Testis (tissue), 3 donors: ENCODE measurements around the gene ARID4B. TPM values are rescaled to one million over a fixed set of nuclear protein-coding genes. Genes with fewer than 3 reads are reported as not detected.
"Not testable (repeated sequence)": the region's sequence is repeated elsewhere in the genome, so short reads cannot be mapped to it uniquely, and the experiment has no call there.

Experiments
- DNase-seq: peaks from one replicate; pipeline ENCODE4 v3.0.0-alpha.2; 2019
- H3K27ac ChIP-seq, 2 donors: fragments of 200-600 bp; sonication (generic); one replicate each; pipeline ENCODE4 v1.5.1; 2019
- H3K27me3 ChIP-seq: fragments of 200-600 bp; sonication (generic); one replicate; pipeline ENCODE4 v1.5.1; 2019
- H3K36me3 ChIP-seq: fragments of 200-600 bp; sonication (generic); one replicate; pipeline ENCODE4 v1.5.1; 2017; ENCODE audit warnings: low read depth; ENCODE audit errors: missing control alignments
- H3K4me1 ChIP-seq: fragments of 200-600 bp; sonication (generic); one replicate; pipeline ENCODE4 v1.5.1; 2019
- H3K4me3 ChIP-seq, 2 donors: fragments of 200-600 bp; sonication (generic); one replicate each; pipeline ENCODE4 v1.5.1; 2017 to 2019
- H3K9me3 ChIP-seq: fragments of 200-600 bp; sonication (generic); one replicate; pipeline ENCODE4 v1.5.1; 2017
- CTCF ChIP-seq, 3 experiments: fragments of 450-650 bp in 2 of 3; fragments of 200-600 bp in 1 of 3; sonication (generic) in 1 of 3; IDR thresholded peaks; one replicate each; pipeline ENCODE4 v1.5.1; 2016 to 2019; ENCODE audit warnings: antibody characterized with exemption in 3 of 3, mild to moderate bottlenecking in 2 of 3, moderate library complexity in 1 of 3
- POLR2A ChIP-seq: fragments of 450-650 bp; IDR thresholded peaks from one replicate; pipeline ENCODE4 v1.6.1; 2017; ENCODE audit warnings: antibody characterized with exemption, mild to moderate bottlenecking, moderate library complexity
- WGBS, 2 donors: methylation state at CpG; one replicate each; pipeline ENCODE4 v1.1.5; 2018; 5-methylcytosine and 5-hydroxymethylcytosine counted together
- intact Hi-C: fragments of 100-400 bp; cut with DNase I; formaldehyde crosslinking; loops from one replicate; pipeline ENCODE4 v1.15.1; 2023; ENCODE audit warnings: low total_unique reads
- polyA plus RNA-seq: library from polyadenylated mRNA; stranded (reverse); fragments of 350-450 nt; fragmentation: Illumina TruSeq; extraction: RNeasy Lipid Tissue Mini Kit (QIAGEN cat#74804); gene quantifications from one replicate; pipeline ENCODE4 v1.2.3, GENCODE V29; 2014; ENCODE audit warnings: low read depth, low replicate concordance; ENCODE audit not compliant: insufficient read depth
- total RNA-seq, 2 donors: library from RNA; depleted of rRNA; stranded (reverse); fragments of >200 nt; gene quantifications; one replicate each; pipeline ENCODE4 v1.2.3, GENCODE V29; 2016

Gene ARID4B
- total and polyA plus RNA-seq, 3 donors from 2014 or later = 11.6 to 72.4 (median 60.0) TPM

DNA sequence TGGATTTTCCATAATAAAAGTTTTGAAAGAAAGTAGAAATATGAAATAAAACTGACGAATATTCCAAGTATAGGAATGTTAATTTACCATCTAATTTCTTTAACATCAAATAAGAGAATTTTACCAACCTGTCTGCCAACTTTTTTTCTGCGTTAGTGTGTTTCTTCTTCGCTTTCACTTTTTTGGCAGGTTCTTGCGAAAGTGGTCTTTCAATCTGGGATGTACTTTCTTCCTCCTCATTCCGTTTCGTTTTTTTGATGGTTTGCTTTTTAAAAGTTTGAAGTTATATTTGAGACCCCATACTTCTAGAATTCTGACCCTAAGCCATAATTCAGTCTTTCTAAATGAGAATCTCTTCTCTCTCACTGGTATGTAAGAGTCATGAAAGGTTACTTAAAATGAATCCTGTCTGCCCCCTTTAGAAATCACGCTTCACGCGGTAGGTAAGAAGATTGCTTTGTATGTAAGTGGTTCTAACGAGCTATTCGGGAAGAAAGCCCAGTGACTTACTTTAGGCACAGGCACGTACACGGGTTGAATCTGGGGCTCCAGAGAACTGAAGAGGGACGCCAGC, 167.5 kb downstream of the ARID4B start:
- Histone ChIP-seq H3K4me3 (peak overlapping the region; percentile 75 to 92), H3K36me3 (no peaks in the 10 kb centered on the region), H3K9me3 (no peaks in the 10 kb centered on the region), H3K27ac (peak overlapping the region; percentile 78 to 85), H3K27me3 (no peaks in the 10 kb centered on the region), H3K4me1 (no peaks in the 10 kb centered on the region)
- WGBS, 2 donors = 3 to 4% methylated on average over 14 of the region's 14 CpGs
- DNase-seq = no peak
- TF ChIP-seq POLR2A = no peak
- no peak for TF ChIP-seq CTCF (IDR thresholded peaks at IDR 0.05)
- intact Hi-C loops = no loop called here

GRCh38 chr1:235159930-235160329, 168.0 kb downstream of the ARID4B start:
- H3K9me3 ChIP-seq, H3K27ac ChIP-seq, H3K4me3 ChIP-seq, DNase-seq, H3K36me3 ChIP-seq, intact Hi-C loops, H3K4me1 ChIP-seq, H3K27me3 ChIP-seq: not testable (repeated sequence)
- WGBS, 2 donors = 76 to 78% methylated on average over 9 of the region's 9 CpGs

GRCh38 chr1:235159284-235159683, 168.7 kb downstream of the ARID4B start:
- H3K4me1 ChIP-seq, H3K27ac ChIP-seq, intact Hi-C loops, H3K36me3 ChIP-seq, DNase-seq, H3K9me3 ChIP-seq, H3K27me3 ChIP-seq, H3K4me3 ChIP-seq: not testable (repeated sequence)
- 96 to 97% methylated on average over 9 of the region's 9 CpGs for WGBS, 2 donors

- Histone ChIP-seq H3K9me3 (no peaks in the 10 kb centered on the region), H3K27ac (no peak overlapping the region), H3K36me3 (no peaks in the 10 kb centered on the region), H3K27me3 (no peaks in the 10 kb centered on the region), H3K4me1 (no peaks in the 10 kb centered on the region), H3K4me3 (no peak overlapping the region)
- DNase-seq = no peak
- TF ChIP-seq CTCF (IDR thresholded peaks at IDR 0.05) = no peak
- TF ChIP-seq POLR2A = no peak
- 90 to 92% methylated on average over 6 of the region's 6 CpGs for WGBS, 2 donors
- intact Hi-C loops = no loop called here
Observed at GRCh38 chr1:235158680-235159079, 169.3 kb downstream of the ARID4B start.

- no peak overlapping the region for H3K27ac ChIP-seq
- TF ChIP-seq CTCF (IDR thresholded peaks at IDR 0.05) = no peak
- no peak for TF ChIP-seq POLR2A
- no peak for DNase-seq
- H3K9me3 ChIP-seq = no peaks in the 10 kb centered on the region
- H3K4me1 ChIP-seq = no peaks in the 10 kb centered on the region
- intact Hi-C loops = no loop called here
- 89 to 91% methylated on average over 4 of the region's 4 CpGs for WGBS, 2 donors
- no peaks in the 10 kb centered on the region for H3K27me3 ChIP-seq
- no peaks in the 10 kb centered on the region for H3K36me3 ChIP-seq
- no peak overlapping the region for H3K4me3 ChIP-seq
Observed at GRCh38 chr1:235157150-235157549, 170.8 kb downstream of the ARID4B start.

DNA sequence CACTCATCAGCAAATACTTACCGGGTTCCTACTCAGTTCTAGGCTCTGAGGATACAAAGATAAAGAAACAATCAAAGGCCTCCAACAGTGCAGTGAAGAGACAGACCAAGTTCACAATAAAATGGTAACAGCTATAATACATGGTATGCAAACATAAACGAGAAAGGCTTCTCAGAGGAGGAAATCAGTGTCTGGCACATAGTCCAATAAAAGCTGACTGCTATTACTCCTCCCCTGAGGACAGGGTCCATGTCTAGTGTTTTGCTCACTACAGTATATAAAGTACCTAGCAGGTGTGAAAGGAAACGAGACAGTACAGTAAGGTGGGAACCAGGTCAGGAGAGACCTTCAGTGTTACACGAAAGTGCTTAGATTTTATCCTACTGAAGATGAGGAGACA, 171.2 kb downstream of the ARID4B start:
- TF ChIP-seq POLR2A = no peak
- TF ChIP-seq CTCF (IDR thresholded peaks at IDR 0.05) = no peak
- Histone ChIP-seq H3K9me3 (no peaks in the 10 kb centered on the region), H3K4me3 (no peak overlapping the region), H3K27ac (no peak overlapping the region), H3K36me3 (no peaks in the 10 kb centered on the region), H3K4me1 (no peaks in the 10 kb centered on the region), H3K27me3 (no peaks in the 10 kb centered on the region)
- intact Hi-C loops = no loop called here
- DNase-seq = no peak
- 74 to 82% methylated on average over 4 of the region's 4 CpGs for WGBS, 2 donors
